ENCODE measurements around the gene SLC37A1.

- TF ChIP-seq CTCF (IDR thresholded peaks at IDR 0.05; ENCODE audit: borderline replicate concordance, extremely low read depth, low read length, poor library complexity, severe bottlenecking) (no peak), EZH2 (IDR thresholded peaks at IDR 0.05; ENCODE audit: borderline replicate concordance, low read depth, low read length, severe bottlenecking) (no peak)
These were observed 45.7 kb downstream of the SLC37A1 start for GRCh38 chr21:42559326-42559725.
